NCI-H2196 (cell line): ENCODE data around the gene ZNF69.
"Not testable (repeated sequence)": the region's sequence is repeated elsewhere in the genome, so short reads cannot be mapped to it uniquely, and the experiment has no call there.

Source experiments
- DNase-seq: peaks from one replicate; lab custom pipeline; 2025; ENCODE audit not compliant: unreplicated experiment; lab: John Stamatoyannopoulos, UW

The ZNF69 gene

DNA sequence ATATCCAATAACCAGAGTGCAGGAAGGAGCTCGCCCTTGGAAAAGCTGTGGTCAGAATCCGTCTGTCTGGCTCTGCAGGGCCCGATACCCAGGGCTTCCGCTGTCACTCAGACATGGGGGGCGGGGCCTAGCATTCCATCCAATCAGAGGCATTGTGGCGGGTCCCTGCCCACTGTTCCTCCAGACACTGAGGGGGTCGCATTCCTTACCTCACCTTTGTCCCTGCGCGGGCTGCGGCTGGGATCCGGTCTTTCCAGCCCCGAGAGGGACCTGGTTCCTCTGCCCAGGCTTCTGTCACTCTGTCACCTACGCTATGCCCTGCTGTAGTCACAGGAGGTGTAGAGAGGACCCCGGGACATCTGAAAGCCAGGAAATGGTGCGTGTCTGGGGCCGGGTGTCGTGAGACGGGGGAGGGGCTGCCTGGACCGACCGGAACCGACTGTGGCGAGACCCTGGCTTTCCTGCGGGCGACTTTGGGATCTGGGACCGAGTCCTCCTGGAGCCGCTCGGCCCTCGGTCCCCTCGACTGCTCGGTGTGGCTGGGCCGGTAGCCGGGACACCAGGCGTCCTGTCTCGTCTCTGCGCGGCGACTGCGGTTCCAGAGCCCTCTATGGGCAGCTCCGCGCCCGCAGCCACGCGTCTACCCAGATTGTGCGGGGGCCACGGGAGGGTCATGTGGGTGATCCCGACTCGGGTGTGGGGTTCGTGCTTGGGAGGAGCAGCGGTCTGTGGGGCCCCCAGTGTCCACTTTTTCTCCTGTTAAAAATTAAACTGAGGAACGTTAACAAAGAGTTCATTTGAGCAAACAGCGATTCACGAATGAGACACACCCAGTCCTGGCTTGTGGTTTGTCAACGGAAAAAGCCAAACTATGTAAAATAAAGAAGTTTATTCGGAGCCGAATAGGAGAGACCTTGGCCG lies at the start of gene ZNF69:
TSS of gene ZNF69 (plus strand) at position 172 of the 921 bp plus-strand sequence. CDS start at position 314, 142 bp downstream.
- peak; percentile 3 for DNase-seq

DNA sequence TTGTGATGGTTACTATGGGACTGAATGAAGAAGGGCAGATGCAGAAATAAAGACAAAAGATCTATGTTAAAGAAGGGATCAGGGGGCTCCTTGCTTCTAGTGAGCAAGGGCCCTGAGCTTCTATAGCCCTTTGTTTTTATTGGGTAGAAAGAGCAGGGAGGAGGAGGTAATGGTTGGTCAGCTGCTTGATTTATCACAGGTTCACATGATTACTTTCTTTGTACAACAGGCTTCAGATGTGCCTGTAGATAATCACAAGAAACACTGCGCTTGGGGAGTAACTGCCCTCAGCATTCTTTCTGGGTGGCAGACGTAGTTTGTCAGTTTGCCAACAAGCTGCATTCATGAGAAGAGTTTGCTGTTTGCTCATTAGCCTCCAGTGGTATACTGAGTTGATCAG lies 43.9 kb upstream of the ZNF69 start:
- DNase-seq: no peak

DNA sequence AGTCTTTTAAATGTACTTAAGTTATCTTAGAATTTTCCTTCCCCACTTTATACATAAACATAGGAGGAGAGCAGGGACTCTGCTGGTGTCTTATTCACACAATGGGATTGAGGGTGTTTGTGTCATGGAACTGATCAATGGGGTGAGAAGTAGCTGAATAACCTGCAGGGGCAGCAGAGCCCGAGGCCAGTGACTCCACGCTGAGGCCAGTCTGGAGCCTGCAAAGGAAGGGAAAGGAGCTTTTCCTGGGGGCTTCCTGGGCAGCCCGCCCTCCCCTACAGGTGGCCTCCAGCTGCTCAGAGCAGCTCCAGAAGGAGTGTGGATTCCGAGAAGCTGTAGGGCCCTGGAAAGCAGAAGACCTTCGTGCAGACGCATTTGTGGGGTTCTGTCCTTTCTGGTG lies 40.0 kb upstream of the ZNF69 start:
- not testable (repeated sequence) for DNase-seq

DNA sequence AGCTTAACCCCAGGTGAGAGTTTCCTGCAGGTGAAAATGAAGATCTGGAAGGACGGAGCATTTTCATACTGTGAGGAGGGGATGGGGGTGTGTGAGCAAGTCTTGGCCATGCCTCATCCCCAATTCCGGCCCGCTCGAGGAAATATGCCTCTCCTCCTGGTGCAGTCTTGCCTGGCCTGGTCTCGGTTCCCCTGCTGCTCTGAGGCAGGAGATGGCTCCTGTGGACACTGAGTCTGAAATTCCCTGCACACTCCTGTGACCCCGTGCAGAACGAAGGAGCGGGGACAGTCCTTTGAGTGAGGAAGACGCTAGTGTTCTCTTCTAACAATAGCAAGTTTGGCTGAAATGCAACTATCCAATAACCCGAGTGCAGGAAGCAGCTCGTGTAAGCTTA lies 39.4 kb upstream of the ZNF69 start:
- no peak for DNase-seq

DNA sequence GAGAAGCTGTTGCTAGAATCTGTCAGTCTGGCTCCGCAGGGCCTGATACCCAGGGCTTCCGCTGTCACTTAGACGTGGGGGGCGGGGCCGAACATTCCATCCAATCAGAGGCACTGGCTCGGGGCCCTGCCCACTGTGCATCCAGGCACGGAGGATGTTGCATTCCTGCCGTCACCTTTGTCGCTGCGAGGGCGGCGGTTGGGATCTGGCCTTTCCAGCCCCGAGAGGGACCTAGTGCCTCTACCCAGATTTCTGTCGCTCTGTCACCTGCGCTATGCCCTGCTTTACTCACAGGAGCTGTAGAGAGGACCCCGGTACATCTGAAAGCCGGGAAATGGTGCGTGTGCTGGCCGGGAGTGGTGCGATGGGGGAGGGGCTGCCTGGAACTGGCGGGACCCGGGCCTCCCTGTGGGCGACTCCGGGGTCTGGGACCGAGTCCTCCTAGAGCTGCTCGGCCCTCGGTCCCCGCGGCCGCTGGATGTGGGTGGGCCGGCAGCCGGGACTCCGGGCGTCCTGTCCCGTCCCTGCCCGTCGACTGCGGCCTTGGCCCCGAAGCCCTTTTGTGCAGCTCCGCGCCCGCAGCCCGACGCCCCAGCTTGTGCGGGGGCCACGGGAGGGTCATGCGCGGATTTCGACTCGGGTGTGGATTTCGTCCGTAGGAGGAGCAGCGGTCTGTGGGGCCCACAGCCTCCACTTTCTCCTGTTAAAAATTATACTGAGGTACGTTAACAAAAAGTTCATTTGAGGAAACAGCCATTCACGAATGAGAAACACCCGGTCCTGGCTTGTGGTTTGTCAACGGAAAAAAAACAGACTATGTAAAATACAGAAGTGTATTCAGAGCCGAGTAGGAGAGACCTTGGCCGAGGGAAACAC lies 38.8 kb upstream of the ZNF69 start, which contains the start of gene ZNF439:
TSS of gene ZNF439 (plus strand) at position 133 of the 876 bp plus-strand sequence. CDS start at position 275, 142 bp downstream.
- peak; percentile 79 for DNase-seq

DNA sequence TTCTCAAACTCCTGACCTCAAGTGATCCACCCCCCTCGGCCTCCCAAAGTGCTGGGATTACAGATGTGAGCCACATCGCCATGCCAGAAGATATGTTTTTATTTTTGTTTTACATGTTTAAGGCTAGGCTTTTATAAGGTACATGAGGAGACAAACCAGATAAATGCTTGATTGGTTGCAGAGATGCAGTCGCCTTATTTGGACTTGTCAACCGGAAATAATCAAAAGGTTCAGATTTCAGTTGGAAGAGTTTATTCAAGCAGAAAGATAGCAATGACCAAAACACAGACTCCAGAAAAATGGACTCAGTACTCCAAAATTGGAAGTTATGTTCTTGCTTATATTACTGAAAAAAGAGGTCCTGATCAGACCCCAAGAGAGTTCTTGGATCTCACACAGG lies 37.3 kb upstream of the ZNF69 start:
- not testable (repeated sequence) for DNase-seq

DNA sequence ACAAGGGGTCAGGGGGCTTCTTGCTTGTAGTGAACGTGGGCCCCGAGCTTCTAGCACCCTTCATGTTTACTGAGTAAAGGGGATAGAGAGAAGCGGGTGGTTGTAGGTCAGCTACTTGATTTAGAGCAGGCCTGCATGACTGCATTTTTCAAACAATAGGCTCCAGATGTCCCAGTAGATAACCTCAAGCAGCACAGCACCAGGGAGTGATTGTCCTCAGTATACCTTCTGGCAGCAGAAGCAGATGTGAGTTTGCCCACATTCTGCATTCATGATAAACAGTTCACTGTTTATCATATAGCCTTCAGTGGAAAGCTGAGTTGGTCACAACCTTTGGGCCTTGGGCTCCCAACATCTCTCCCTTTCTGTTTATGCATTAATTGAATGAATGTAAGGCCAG lies 34.2 kb upstream of the ZNF69 start:
- no peak for DNase-seq

DNA sequence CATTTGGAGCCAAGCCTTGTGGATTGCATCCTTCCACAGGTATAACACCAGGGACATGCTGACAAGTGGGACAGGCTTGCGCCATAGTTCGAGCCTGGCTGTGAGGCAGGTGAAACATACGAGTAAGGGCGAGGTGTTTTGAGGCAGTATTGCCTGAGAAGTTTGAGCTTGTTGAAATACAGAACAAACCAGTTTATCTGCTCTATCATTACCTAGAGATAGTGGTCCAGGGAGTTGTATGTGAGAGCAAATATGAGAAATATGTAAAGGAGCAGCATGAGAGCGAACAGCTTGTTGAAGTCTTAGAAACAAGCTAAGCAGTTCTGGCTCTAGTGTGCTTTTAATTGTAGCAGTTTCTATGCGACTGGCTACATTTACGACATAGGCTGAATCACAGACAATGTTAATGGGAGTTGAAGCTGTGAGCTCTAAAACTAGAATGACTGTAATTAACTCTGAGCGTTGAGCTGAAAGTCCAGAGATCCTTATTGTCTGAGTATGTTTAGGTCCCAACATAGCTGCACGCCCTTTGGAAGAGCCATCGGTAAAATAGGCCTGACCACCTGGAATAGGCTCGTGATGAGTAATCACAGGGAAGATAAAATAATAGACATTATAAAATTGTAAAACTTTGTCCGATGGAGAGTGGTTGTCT lies 30.9 kb upstream of the ZNF69 start:
- no peak for DNase-seq

DNA sequence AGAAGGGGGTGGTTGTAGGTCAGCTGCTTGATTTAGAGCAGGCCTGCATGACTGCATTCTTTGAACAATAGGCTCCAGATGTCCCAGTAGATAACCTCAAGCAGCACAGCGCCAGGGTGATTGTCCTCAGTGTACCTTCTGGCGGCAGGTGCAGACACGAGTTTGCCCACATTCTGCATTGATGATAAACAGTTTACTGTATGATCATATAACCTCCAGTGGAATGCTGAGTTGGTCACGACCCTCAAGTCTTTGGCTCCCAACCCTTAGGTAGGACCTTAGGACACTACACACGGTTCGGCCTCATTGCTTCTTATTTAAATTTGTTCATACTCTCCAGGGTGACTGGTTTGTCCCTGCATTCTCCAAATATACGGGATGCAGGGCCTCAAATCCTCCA lies 26.9 kb upstream of the ZNF69 start:
- DNase-seq: no peak

DNA sequence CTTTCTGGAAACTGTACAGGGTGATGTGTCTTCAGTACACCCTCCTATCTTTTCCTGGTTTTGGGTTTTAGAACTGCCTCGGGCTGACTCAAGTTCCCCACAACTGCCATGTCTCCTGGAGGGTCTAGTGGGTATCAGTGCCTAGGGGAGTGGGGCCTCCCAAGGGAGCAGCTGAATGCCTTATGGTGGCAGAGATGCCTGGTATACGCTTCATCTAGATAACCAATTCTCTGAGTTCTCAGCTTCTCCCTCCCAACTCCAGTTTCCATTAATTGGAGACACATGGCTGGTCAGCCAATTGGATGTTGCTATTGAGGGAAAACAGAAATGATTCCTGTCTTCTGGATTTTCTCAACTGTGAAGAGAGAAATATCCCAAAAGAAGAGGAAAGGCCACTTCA lies 26.3 kb upstream of the ZNF69 start:
- DNase-seq: no peak

DNA sequence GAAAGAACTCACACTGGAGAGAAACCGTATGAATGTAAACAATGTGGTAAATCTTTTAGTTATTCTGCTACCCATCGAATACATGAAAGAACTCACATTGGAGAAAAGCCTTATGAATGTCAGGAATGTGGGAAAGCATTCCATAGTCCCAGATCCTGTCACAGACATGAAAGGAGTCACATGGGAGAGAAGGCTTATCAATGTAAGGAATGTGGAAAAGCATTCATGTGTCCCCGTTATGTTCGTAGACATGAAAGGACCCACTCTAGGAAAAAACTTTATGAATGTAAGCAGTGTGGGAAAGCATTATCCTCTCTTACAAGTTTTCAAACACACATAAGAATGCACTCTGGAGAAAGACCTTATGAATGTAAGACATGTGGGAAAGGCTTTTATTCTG lies 19.8 kb upstream of the ZNF69 start:
- DNase-seq: not testable (repeated sequence)

DNA sequence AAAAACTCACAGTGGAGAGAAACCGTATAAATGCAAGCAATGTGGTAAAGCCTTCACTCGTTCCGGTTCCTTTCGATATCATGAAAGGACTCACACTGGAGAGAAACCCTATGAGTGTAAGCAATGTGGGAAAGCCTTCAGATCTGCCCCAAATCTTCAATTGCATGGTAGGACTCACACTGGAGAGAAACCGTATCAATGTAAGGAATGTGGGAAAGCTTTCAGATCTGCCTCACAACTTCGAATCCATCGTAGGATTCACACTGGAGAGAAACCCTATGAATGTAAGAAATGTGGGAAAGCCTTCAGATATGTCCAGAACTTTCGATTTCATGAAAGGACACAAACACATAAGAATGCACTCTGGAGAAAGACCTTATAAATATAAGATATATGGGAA lies 19.4 kb upstream of the ZNF69 start:
- no peak for DNase-seq

DNA sequence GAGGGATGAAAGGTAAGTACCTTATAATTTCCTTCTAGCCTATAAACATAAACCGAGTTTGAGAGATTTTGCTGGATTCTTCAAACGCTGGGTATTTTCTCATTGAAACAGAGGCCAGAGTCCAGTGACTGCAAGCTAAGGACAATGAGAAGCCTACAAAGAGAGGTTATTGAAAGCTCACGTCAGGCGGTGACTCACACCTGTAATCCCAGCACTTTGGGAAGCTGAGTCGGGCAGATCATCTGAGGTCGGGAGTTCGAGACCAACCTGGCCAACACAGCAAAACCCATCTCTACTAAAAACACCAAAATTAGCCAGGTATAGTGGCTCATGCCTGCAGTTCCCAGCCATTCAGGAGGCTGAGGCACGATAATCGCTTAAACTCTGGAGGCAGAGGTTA lies 15.0 kb upstream of the ZNF69 start:
- DNase-seq: no peak

DNA sequence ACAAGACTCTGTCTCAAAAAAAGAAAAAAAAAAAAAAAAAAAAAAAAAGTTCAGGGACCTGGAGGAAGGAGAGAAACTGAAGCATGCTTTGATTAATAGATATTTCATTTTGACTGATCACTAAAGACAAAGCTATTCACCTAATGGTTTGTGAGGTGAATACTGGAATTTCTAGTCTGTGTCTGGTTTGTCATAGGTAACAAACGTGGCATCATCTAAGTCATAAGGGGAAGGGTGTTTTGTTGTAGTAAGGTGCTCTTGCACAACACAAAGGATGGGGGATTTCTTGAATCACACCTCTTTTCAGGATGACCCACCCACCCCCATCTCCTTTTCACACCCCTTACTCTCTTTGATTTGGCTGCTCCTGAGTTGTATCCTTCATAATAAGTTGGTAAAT lies 13.8 kb upstream of the ZNF69 start:
- no peak for DNase-seq

DNA sequence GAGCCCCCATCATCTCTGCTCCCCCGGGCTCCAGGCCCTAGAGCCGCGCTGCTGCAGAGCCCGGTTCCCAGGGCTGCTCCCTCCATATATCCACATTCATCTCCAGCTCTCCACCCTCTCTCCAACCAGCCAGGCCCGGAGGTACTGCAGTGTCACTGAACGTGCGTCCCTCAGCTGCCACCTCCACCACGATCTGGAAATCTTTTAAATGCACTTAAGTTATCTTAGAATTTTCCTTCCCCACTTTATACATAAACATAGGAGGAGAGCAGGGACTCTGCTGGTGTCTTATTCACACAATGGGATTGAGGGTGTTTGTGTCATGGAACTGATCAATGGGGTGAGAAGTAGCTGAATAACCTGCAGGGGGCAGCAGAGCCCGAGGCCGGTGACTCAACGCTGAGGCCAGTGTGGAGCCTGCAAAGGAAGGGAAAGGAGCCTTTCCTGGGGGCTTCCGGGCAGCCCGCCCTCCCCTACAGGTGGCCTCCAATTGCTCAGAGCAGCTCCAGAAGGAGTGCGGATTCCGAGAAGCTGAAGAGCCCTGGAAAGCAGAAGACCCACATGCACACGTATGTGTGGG lies 7.8 kb upstream of the ZNF69 start:
- not testable (repeated sequence) for DNase-seq

DNA sequence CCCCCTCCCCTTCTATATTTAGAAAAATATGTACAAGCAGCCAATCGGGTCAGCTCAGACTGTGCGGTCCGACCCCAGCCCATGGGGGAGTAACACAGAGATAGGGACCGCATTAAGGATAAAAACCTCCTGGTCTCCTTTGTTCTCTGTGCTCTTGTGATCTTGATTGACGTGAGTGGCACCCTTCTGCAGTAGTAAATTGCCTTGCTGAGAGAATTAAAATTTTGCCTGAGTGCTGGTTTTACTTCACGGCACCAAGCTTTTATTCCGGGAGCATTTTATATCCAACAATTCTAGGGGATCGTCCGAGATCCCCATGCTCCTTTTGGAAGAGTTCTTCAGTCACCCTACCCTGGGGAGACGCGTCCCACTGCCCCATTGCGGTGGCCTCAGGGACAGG lies 7.0 kb upstream of the ZNF69 start:
- DNase-seq: no peak

DNA sequence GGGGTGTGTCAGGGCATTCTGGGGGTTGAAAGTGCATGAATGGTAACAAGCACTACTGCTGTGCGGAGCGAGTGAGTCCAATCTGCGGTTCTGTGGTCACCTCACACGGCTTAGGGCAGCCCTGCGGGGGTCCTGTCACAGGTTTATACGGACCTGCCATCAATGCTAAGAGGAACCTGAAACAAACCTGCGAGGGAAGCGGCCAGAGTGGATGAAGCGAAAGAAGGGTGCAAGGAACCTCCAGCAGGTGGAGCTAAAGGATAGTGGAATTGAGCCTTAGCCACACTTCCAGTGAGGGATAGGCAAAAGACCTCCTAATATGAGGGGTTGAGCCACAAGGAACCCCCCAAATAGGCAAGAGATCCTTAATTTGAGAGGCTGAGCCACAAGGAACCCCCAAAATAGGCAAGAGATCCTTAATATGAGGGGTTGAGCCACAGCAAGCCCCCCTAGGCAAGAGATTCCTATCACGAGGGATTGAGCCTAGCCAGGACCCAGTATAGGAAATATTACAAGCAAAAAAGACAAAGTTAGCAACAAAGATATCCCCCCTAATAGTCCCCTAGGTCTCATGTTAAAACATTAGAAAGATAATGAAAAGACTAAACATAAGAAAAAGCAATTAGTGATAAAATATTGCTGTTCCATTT lies 6.3 kb upstream of the ZNF69 start:
- DNase-seq: peak; percentile 35

DNA sequence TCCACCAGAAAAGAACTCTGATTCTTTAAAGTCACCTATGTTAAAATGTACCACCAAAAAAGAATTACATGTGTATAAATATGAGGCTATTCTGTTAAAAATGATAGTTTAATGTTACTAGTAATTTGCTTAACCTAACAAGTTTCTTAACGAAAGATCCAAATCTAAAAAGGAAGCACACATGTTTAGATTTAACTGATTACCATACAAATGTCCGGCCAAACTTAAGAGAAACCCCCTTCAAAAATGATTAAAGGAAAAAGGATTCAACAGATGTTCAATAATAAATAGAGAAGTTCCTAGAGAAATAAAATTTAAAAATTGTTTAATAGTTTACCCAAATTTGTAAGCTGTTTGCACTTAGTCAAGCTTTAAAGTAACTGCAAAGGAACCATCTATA lies 5.0 kb upstream of the ZNF69 start:
- no peak for DNase-seq

DNA sequence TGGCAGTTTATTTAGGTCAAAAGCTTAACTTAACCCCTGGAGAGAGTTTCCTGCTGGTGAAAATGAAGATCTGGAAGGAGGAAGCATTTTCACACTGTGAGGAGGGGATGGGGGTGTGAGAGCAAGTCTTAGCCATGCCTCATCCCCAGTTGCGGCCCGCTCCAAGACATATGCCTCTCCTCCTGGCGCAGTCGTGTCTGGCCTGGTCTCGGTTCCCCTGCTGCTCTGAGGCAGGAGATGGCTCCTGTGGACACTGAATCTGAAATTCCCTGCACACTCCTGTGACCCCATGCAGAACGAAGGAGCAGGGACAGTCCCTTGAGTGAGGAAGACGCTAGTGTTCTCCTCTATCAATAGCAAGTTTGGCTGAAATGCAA lies 360 bp upstream of the ZNF69 start:
- DNase-seq: no peak

DNA sequence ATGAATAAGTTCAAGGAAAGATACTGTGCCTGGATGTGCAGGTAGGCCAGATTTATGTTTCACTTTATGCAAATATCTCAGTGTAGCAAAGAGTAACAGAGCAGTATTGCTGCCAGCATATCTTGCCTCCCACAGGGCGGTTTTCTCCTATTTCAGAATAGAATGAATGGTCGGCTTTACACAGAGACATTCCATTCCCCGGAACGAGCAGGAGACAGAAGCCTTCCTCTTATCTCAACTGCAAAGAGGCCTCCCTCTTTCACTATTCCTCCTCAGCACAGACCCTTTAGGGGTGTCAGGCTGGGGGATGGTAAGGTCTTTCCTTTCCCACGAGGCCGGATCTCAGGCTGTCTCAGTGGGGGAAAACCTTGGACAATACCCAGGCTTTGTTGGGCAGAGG lies 2.3 kb downstream of the ZNF69 start:
- not testable (repeated sequence) for DNase-seq
